Gastroesophageal sphincter (tissue), 3 donors: ENCODE measurements around the gene ANKS1A.

Source experiments
- CTCF ChIP-seq, 4 experiments: fragments of 200-600 bp in 2 of 4; fragments of 450-650 bp in 2 of 4; sonication (generic) in 1 of 4; IDR thresholded peaks; one replicate each; pipeline ENCODE4 v1.5.1; 2017 to 2019; ENCODE audit warnings: antibody characterized with exemption in 4 of 4, mild to moderate bottlenecking in 2 of 4, moderate library complexity in 2 of 4
- POLR2AphosphoS5 ChIP-seq: sonication (generic); formaldehyde crosslinking; IDR thresholded peaks from one replicate; pipeline ENCODE4 v1.6.1; 2017; ENCODE audit warnings: antibody characterized with exemption

GRCh38 chr6:35081426-35081851 is 192.4 kb downstream of the ANKS1A start:
- TF ChIP-seq POLR2AphosphoS5 (no peak), CTCF (IDR thresholded peaks at IDR 0.05) (no peak)
